ENCODE measurements around the gene CPHXL2. TPM values are rescaled to one million over a fixed set of nuclear protein-coding genes. Genes with fewer than 3 reads are reported as not detected.

CPHXL2 gene
- total and polyA plus RNA-seq, 4 donors: not detected

DNA sequence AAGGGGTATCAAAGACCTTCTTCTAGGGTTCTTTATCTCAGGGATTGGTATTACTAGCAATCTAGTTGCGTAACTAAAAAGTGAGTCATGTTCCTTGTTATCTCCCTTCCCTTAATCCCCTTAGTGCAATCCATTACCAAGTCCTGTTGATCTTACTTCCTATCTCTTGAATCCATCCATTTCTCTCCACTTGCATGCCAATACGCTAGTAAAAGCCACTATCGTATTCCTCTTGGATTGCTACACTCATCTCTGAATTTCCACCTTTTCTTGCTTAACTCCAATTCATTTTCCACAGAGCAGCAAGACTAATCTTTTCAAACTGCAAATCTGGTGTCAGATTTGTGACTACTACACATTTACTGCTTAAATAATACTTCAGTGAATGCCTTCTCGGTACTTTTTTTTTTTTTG, 51.9 kb downstream of the CPHXL2 start:
- peaks cover 4 to 44% (median 35%) of the 10 kb centered on the region in 4 donors for H3K36me3 ChIP-seq (ENCODE audit: control insufficient read depth in 4 of 4, insufficient read depth in 3 of 4, low read depth in 1 of 4, low read length in 3 of 4)
- no peak overlapping the region for H3K4me3 ChIP-seq (ENCODE audit: low read depth in 1 of 3, low read length in 3 of 3)
- no peak overlapping the region for H3K27ac ChIP-seq (ENCODE audit: low read depth in 1 of 2, low read length in 2 of 2)
- no peaks in the 10 kb centered on the region for H3K27me3 ChIP-seq (ENCODE audit: control insufficient read depth in 4 of 4, insufficient read depth in 4 of 4, low read length in 3 of 4)
- no peak for TF ChIP-seq YY1 (IDR thresholded peaks at IDR 0.05)
- TF ChIP-seq FOXA1 (IDR thresholded peaks at IDR 0.05): no peak
- TF ChIP-seq, protein P1, sequence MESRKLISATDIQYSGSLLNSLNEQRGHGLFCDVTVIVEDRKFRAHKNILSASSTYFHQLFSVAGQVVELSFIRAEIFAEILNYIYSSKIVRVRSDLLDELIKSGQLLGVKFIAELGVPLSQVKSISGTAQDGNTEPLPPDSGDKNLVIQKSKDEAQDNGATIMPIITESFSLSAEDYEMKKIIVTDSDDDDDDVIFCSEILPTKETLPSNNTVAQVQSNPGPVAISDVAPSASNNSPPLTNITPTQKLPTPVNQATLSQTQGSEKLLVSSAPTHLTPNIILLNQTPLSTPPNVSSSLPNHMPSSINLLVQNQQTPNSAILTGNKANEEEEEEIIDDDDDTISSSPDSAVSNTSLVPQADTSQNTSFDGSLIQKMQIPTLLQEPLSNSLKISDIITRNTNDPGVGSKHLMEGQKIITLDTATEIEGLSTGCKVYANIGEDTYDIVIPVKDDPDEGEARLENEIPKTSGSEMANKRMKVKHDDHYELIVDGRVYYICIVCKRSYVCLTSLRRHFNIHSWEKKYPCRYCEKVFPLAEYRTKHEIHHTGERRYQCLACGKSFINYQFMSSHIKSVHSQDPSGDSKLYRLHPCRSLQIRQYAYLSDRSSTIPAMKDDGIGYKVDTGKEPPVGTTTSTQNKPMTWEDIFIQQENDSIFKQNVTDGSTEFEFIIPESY (IDR thresholded peaks at IDR 0.05): no peak
- no peak for TF ChIP-seq SP1 (IDR thresholded peaks at IDR 0.05)
- TF ChIP-seq JUND (IDR thresholded peaks at IDR 0.05): no peak
- no peak for TF ChIP-seq RXRA (IDR thresholded peaks at IDR 0.05)
- TF ChIP-seq MAX (IDR thresholded peaks at IDR 0.05): no peak
- TF ChIP-seq, protein P2, sequence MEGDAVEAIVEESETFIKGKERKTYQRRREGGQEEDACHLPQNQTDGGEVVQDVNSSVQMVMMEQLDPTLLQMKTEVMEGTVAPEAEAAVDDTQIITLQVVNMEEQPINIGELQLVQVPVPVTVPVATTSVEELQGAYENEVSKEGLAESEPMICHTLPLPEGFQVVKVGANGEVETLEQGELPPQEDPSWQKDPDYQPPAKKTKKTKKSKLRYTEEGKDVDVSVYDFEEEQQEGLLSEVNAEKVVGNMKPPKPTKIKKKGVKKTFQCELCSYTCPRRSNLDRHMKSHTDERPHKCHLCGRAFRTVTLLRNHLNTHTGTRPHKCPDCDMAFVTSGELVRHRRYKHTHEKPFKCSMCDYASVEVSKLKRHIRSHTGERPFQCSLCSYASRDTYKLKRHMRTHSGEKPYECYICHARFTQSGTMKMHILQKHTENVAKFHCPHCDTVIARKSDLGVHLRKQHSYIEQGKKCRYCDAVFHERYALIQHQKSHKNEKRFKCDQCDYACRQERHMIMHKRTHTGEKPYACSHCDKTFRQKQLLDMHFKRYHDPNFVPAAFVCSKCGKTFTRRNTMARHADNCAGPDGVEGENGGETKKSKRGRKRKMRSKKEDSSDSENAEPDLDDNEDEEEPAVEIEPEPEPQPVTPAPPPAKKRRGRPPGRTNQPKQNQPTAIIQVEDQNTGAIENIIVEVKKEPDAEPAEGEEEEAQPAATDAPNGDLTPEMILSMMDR (IDR thresholded peaks at IDR 0.05; ENCODE audit: low read depth, low read length, missing input control): no peak
- no peak for TF ChIP-seq EGR1 (IDR thresholded peaks at IDR 0.05; ENCODE audit: low read depth in 2 of 2)
- TF ChIP-seq, protein P3, sequence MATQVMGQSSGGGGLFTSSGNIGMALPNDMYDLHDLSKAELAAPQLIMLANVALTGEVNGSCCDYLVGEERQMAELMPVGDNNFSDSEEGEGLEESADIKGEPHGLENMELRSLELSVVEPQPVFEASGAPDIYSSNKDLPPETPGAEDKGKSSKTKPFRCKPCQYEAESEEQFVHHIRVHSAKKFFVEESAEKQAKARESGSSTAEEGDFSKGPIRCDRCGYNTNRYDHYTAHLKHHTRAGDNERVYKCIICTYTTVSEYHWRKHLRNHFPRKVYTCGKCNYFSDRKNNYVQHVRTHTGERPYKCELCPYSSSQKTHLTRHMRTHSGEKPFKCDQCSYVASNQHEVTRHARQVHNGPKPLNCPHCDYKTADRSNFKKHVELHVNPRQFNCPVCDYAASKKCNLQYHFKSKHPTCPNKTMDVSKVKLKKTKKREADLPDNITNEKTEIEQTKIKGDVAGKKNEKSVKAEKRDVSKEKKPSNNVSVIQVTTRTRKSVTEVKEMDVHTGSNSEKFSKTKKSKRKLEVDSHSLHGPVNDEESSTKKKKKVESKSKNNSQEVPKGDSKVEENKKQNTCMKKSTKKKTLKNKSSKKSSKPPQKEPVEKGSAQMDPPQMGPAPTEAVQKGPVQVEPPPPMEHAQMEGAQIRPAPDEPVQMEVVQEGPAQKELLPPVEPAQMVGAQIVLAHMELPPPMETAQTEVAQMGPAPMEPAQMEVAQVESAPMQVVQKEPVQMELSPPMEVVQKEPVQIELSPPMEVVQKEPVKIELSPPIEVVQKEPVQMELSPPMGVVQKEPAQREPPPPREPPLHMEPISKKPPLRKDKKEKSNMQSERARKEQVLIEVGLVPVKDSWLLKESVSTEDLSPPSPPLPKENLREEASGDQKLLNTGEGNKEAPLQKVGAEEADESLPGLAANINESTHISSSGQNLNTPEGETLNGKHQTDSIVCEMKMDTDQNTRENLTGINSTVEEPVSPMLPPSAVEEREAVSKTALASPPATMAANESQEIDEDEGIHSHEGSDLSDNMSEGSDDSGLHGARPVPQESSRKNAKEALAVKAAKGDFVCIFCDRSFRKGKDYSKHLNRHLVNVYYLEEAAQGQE (IDR thresholded peaks at IDR 0.05): no peak
- no peak for TF ChIP-seq NR2F2 (IDR thresholded peaks at IDR 0.05)
- no peak for TF ChIP-seq HNF4A (conservative IDR thresholded peaks at IDR 0.05)
- no peak for TF ChIP-seq ATF3 (IDR thresholded peaks at IDR 0.05)
- no peak for TF ChIP-seq TAF1 (conservative IDR thresholded peaks at IDR 0.05)
- TF ChIP-seq HNF4G (IDR thresholded peaks at IDR 0.05): no peak
- no peak for TF ChIP-seq GABPA (IDR thresholded peaks at IDR 0.05 in 1 of 2, conservative IDR thresholded peaks at IDR 0.05 in 1 of 2)
- no peak for TF ChIP-seq RAD21 (IDR thresholded peaks at IDR 0.05)
- TF ChIP-seq FOXA2 (IDR thresholded peaks at IDR 0.05): no peak
- H3K9me3 ChIP-seq (ENCODE audit: control insufficient read depth in 4 of 4, low read length in 3 of 4): no peaks in the 10 kb centered on the region
- no peak for DNase-seq (ENCODE audit: low spot score)
- peaks cover 0 to 17% (median 10%) of the 10 kb centered on the region in 4 donors for H3K4me1 ChIP-seq (ENCODE audit: control insufficient read depth in 4 of 4, insufficient read depth in 4 of 4, low read length in 3 of 4)
- 91% methylated on average over 4 of the region's 4 CpGs for WGBS
- H3K9ac ChIP-seq (ENCODE audit: low read depth in 1 of 2, low read length in 2 of 2): no peak overlapping the region
